Transverse colon (tissue), 4 donors: ENCODE results near the gene WNK2.
"Not testable (repeated sequence)": the region's sequence is repeated elsewhere in the genome, so short reads cannot be mapped to it uniquely, and the experiment has no call there.

Experiments
- EP300 ChIP-seq: sonication (generic); formaldehyde crosslinking; IDR thresholded peaks from one replicate; pipeline ENCODE4 v1.6.1; 2017; ENCODE audit warnings: antibody characterized with exemption, low read depth
- POLR2A ChIP-seq: fragments of 450-650 bp; IDR thresholded peaks from one replicate; pipeline ENCODE4 v1.6.1; 2016; ENCODE audit warnings: antibody characterized with exemption, mild to moderate bottlenecking, moderate library complexity
- POLR2AphosphoS5 ChIP-seq, 3 donors: sonication (generic); formaldehyde crosslinking; IDR thresholded peaks; one replicate each; pipeline ENCODE4 v1.6.1; 2016; ENCODE audit warnings: antibody characterized with exemption in 3 of 3
- TF ChIP-seq, protein P1 (sequence below), 5 experiments: fragments of 200-600 bp in 3 of 5; fragments of 450-650 bp in 2 of 5; sonication (generic) in 3 of 5; IDR thresholded peaks; 1 replicate in 2 of 5; 2 replicates in 3 of 5; pipeline ENCODE4 v1.5.1; 2016 to 2017; ENCODE audit warnings: antibody characterized with exemption in 5 of 5, inconsistent platforms in 3 of 5, mild to moderate bottlenecking in 2 of 5, moderate library complexity in 1 of 5

- TF ChIP-seq, protein P1, sequence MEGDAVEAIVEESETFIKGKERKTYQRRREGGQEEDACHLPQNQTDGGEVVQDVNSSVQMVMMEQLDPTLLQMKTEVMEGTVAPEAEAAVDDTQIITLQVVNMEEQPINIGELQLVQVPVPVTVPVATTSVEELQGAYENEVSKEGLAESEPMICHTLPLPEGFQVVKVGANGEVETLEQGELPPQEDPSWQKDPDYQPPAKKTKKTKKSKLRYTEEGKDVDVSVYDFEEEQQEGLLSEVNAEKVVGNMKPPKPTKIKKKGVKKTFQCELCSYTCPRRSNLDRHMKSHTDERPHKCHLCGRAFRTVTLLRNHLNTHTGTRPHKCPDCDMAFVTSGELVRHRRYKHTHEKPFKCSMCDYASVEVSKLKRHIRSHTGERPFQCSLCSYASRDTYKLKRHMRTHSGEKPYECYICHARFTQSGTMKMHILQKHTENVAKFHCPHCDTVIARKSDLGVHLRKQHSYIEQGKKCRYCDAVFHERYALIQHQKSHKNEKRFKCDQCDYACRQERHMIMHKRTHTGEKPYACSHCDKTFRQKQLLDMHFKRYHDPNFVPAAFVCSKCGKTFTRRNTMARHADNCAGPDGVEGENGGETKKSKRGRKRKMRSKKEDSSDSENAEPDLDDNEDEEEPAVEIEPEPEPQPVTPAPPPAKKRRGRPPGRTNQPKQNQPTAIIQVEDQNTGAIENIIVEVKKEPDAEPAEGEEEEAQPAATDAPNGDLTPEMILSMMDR (IDR thresholded peaks at IDR 0.05): not testable (repeated sequence)
- not testable (repeated sequence) for TF ChIP-seq POLR2A; EP300; POLR2AphosphoS5 (IDR thresholded peaks at IDR 0.05)
Measured at GRCh38 chr9:93251309-93251708, 67.4 kb downstream of the WNK2 start.
